ENCODE measurements around the gene AGO4.

Gene AGO4

DNA sequence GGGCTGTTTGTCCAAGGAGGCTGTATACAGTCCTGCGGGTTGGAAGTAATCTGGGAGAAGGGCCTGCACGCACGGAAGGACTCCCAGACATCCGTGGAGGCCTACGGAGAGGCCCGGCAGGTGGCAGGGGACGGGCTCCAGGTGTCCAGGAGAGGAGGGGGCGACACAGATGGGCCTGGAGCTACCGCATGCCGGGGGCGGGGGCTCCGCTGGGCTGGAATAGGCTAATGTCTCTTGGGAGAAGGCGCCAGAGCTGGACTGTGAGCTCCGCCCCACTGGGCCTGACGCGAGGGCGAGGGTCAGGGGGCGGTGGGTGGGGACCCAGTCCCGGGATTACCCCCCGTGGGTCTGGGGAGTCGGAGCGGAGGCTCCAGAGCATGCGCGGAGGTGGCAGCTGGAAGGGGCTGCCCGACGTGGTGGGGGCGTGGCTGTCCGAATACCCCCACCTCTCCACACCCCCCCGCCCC is 75.9 kb downstream of the AGO4 start:
- Histone ChIP-seq H3K36me3 (ENCODE audit: control insufficient read depth in 1 of 2, insufficient read depth in 2 of 2, low read length in 2 of 2) (no peaks in the 10 kb centered on the region), H2BK12ac (ENCODE audit: low read length) (no peak overlapping the region), H3K23ac (ENCODE audit: low read length) (no peak overlapping the region), H2BK5ac (ENCODE audit: low read depth, low read length, poor library complexity) (peak overlapping the region; percentile 42), H2BK120ac (ENCODE audit: insufficient read depth, low read length, poor library complexity) (no peak overlapping the region), H4K91ac (ENCODE audit: low read depth, low read length) (peak overlapping the region; percentile 80), H3K9me3 (ENCODE audit: insufficient read depth, low read depth, low read length) (peaks cover 1% of the 10 kb centered on the region), H4K8ac (ENCODE audit: low read depth, low read length) (peak overlapping the region; percentile 80), H2AK5ac (ENCODE audit: low read length) (peak overlapping the region; percentile 50), H3K4ac (ENCODE audit: low read depth, low read length) (peak overlapping the region; percentile 78), H3K18ac (ENCODE audit: low read length) (peak overlapping the region; percentile 89), H4K12ac (ENCODE audit: low read depth, low read length) (peak overlapping the region; percentile 91), H3K14ac (ENCODE audit: low read length) (peak overlapping the region; percentile 69), H3K9ac (ENCODE audit: low read length) (peak overlapping the region; percentile 77), H3K79me1 (ENCODE audit: low read length) (peaks cover 4% of the 10 kb centered on the region), H2AFZ (ENCODE audit: insufficient read depth, low read length, poor library complexity) (peak overlapping the region; percentile 68), H3K4me2 (ENCODE audit: low read length) (peak overlapping the region; percentile 83), H3K27me3 (ENCODE audit: insufficient read depth, low read length) (no peaks in the 10 kb centered on the region), H3K27ac (ENCODE audit: low read depth, low read length) (peak overlapping the region; percentile 9), H3K79me2 (ENCODE audit: control insufficient read depth, insufficient read depth, low read length, poor library complexity) (peaks cover 9% of the 10 kb centered on the region), H3K4me3 (ENCODE audit: low read depth, low read length) (peak overlapping the region; percentile 96), H3K4me1 (ENCODE audit: control insufficient read depth in 1 of 2, insufficient read depth in 2 of 2, low read length in 2 of 2) (peaks cover 18 to 26% of the 10 kb centered on the region in 2 experiments)
- no peak for DNase-seq
- no CpG with 5 or more reads among the region's 29 CpGs for WGBS (ENCODE audit: extremely low coverage, insufficient coverage, insufficient read length)

DNA sequence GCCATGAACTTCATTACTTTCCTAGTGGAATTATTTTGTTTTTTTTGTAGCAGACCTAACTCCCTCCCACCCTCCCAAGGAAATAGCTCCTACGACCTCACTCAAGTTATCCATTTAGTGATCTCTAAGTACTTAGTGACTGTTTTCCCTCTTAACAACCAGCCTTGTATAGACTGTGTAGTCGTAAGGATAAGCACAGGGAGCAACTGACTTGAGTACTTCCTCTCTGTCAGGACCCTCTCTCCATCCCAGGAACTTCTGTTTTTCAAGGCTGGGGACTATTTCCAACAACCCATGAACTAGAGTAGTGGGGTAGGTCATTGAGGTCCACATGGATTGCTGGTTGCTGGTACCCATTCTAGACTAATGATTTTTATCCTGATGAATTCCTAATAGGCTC is 77.1 kb downstream of the AGO4 start:
- peaks cover 9% of the 10 kb centered on the region for H3K79me2 ChIP-seq (ENCODE audit: control insufficient read depth, insufficient read depth, low read length, poor library complexity)
- no peak overlapping the region for H3K14ac ChIP-seq (ENCODE audit: low read length)
- H3K4me3 ChIP-seq (ENCODE audit: low read depth, low read length), result no peak overlapping the region
- H2BK120ac ChIP-seq (ENCODE audit: insufficient read depth, low read length, poor library complexity), result no peak overlapping the region
- H2AFZ ChIP-seq (ENCODE audit: insufficient read depth, low read length, poor library complexity), result no peak overlapping the region
- H3K36me3 ChIP-seq (ENCODE audit: control insufficient read depth in 1 of 2, insufficient read depth in 2 of 2, low read length in 2 of 2), result peaks cover 2% of the 10 kb centered on the region in 2 experiments
- no peak overlapping the region for H2BK12ac ChIP-seq (ENCODE audit: low read length)
- no peak for DNase-seq
- H3K79me1 ChIP-seq (ENCODE audit: low read length), result peaks cover 4% of the 10 kb centered on the region
- no peak overlapping the region for H2AK5ac ChIP-seq (ENCODE audit: low read length)
- no peak overlapping the region for H2BK5ac ChIP-seq (ENCODE audit: low read depth, low read length, poor library complexity)
- no peak overlapping the region for H3K23ac ChIP-seq (ENCODE audit: low read length)
- no peak overlapping the region for H4K91ac ChIP-seq (ENCODE audit: low read depth, low read length)
- H3K27ac ChIP-seq (ENCODE audit: low read depth, low read length), result no peak overlapping the region
- no peak overlapping the region for H4K8ac ChIP-seq (ENCODE audit: low read depth, low read length)
- no peak overlapping the region for H3K4ac ChIP-seq (ENCODE audit: low read depth, low read length)
- H3K18ac ChIP-seq (ENCODE audit: low read length), result no peak overlapping the region
- H3K27me3 ChIP-seq (ENCODE audit: insufficient read depth, low read length), result no peaks in the 10 kb centered on the region
- peaks cover 18 to 24% of the 10 kb centered on the region in 2 experiments for H3K4me1 ChIP-seq (ENCODE audit: control insufficient read depth in 1 of 2, insufficient read depth in 2 of 2, low read length in 2 of 2)
- no peak overlapping the region for H3K4me2 ChIP-seq (ENCODE audit: low read length)
- H4K12ac ChIP-seq (ENCODE audit: low read depth, low read length), result no peak overlapping the region
- H3K9me3 ChIP-seq (ENCODE audit: insufficient read depth, low read depth, low read length), result peaks cover 1% of the 10 kb centered on the region
- WGBS (ENCODE audit: extremely low coverage, insufficient coverage, insufficient read length), result no CpG with 5 or more reads among the region's 2 CpGs
- no peak overlapping the region for H3K9ac ChIP-seq (ENCODE audit: low read length)

DNA sequence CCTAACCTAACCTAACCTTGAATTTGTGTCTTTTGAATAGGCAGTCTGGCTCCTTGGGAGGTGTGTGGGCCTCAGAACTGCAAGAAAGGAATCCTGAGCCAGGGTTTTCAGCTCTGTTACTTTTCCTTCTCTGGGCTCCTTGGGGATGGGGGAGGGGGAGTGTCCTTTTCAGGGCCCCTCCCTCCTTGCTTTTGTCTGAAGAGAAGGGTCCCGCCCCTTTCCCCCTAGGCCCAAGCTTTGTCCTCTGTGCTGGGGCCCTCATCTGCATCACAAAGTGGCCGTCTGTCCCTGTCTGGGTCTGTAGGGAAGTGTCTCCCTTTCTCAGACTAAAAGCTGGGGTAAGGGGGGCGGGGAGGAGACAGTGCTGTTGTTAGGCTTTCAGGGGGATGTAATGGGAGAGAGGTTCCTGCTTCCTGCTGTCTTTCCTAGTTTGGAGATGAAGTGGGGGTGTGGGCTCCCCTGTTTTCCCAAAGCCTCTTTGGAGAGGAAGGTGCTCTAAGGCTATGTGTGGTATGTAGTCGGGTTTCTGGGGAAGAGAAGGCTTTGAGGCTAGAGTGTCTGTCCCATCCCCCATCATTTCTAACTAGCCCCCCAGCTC is 78.2 kb downstream of the AGO4 start:
- H3K9ac ChIP-seq (ENCODE audit: low read length), result no peak overlapping the region
- H3K9me3 ChIP-seq (ENCODE audit: insufficient read depth, low read depth, low read length), result peaks cover 1% of the 10 kb centered on the region
- H3K4me1 ChIP-seq (ENCODE audit: control insufficient read depth in 1 of 2, insufficient read depth in 2 of 2, low read length in 2 of 2), result peaks cover 18 to 22% of the 10 kb centered on the region in 2 experiments
- H3K4me3 ChIP-seq (ENCODE audit: low read depth, low read length), result no peak overlapping the region
- DNase-seq, result no peak
- peak overlapping the region; percentile 31 for H3K27ac ChIP-seq (ENCODE audit: low read depth, low read length)
- no peak overlapping the region for H2BK120ac ChIP-seq (ENCODE audit: insufficient read depth, low read length, poor library complexity)
- no CpG with 5 or more reads among the region's 4 CpGs for whole genome bisulfite sequencing (ENCODE audit: extremely low coverage, insufficient coverage, insufficient read length)
- H2BK5ac ChIP-seq (ENCODE audit: low read depth, low read length, poor library complexity), result no peak overlapping the region
- H3K23ac ChIP-seq (ENCODE audit: low read length), result no peak overlapping the region
- H3K79me2 ChIP-seq (ENCODE audit: control insufficient read depth, insufficient read depth, low read length, poor library complexity), result peaks cover 9% of the 10 kb centered on the region
- H2AFZ ChIP-seq (ENCODE audit: insufficient read depth, low read length, poor library complexity), result peak overlapping the region; percentile 26
- H4K12ac ChIP-seq (ENCODE audit: low read depth, low read length), result no peak overlapping the region
- H3K36me3 ChIP-seq (ENCODE audit: control insufficient read depth in 1 of 2, insufficient read depth in 2 of 2, low read length in 2 of 2), result peaks cover 2 to 4% of the 10 kb centered on the region in 2 experiments
- H3K79me1 ChIP-seq (ENCODE audit: low read length), result peaks cover 4% of the 10 kb centered on the region
- peak overlapping the region; percentile 58 for H4K91ac ChIP-seq (ENCODE audit: low read depth, low read length)
- no peak overlapping the region for H3K14ac ChIP-seq (ENCODE audit: low read length)
- H3K4ac ChIP-seq (ENCODE audit: low read depth, low read length), result peak overlapping the region; percentile 50
- H4K8ac ChIP-seq (ENCODE audit: low read depth, low read length), result peak overlapping the region; percentile 55
- peak overlapping the region; percentile 28 for H2BK12ac ChIP-seq (ENCODE audit: low read length)
- H3K4me2 ChIP-seq (ENCODE audit: low read length), result peak overlapping the region; percentile 48
- H2AK5ac ChIP-seq (ENCODE audit: low read length), result no peak overlapping the region
- H3K18ac ChIP-seq (ENCODE audit: low read length), result peak overlapping the region; percentile 40
- no peaks in the 10 kb centered on the region for H3K27me3 ChIP-seq (ENCODE audit: insufficient read depth, low read length)

DNA sequence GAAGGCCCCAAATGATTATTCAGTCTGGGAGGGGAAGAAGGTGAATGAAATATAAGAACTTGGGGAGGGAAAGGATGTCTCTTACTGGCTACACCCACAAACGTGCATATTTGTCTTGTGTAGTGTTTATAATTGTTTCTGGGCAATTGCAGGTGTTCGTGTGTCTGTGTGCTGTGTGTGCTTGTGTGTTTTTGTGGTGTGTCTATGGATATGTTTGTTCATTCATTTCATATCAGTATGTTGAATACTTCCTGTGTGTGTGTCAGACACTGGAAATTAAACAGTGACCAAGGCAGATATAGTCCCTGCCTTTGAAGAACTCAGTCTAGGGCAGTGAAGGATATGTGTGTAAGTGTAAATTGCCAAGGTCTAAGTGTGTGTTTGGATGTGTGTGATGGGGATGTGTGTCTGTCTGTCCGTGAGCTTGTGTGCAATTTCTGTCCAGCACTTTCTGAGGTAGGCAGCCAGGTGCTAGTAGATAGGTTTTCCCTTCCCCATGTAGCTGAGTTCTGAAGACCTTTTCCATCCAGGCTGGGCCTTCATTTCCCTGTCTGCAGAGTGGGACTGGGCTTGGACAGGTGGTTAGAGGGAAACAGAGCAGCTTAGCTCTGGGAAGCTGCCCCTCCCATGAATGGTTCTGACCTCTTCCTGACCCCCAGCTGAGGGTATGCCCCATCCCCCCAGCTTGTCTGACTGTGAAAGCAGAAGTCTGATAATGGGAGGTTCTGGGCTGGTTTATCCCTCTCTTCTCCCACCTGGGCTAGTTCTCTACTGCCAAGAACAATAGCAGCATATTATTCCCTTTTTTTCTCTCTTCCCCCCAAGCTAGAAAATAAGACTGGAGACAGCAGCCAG is 79.0 kb downstream of the AGO4 start:
- no peak overlapping the region for H3K4me3 ChIP-seq (ENCODE audit: low read depth, low read length)
- H2AK5ac ChIP-seq (ENCODE audit: low read length), result no peak overlapping the region
- DNase-seq, result no peak
- H2AFZ ChIP-seq (ENCODE audit: insufficient read depth, low read length, poor library complexity), result no peak overlapping the region
- H3K18ac ChIP-seq (ENCODE audit: low read length), result no peak overlapping the region
- H3K79me1 ChIP-seq (ENCODE audit: low read length), result peaks cover 4% of the 10 kb centered on the region
- H4K12ac ChIP-seq (ENCODE audit: low read depth, low read length), result no peak overlapping the region
- no CpG with 5 or more reads among the region's 3 CpGs for WGBS (ENCODE audit: extremely low coverage, insufficient coverage, insufficient read length)
- H3K27ac ChIP-seq (ENCODE audit: low read depth, low read length), result peak overlapping the region; percentile 9
- H3K79me2 ChIP-seq (ENCODE audit: control insufficient read depth, insufficient read depth, low read length, poor library complexity), result peaks cover 9% of the 10 kb centered on the region
- H4K8ac ChIP-seq (ENCODE audit: low read depth, low read length), result peak overlapping the region; percentile 55
- peak overlapping the region; percentile 48 for H3K4me2 ChIP-seq (ENCODE audit: low read length)
- no peak overlapping the region for H2BK120ac ChIP-seq (ENCODE audit: insufficient read depth, low read length, poor library complexity)
- no peak overlapping the region for H2BK12ac ChIP-seq (ENCODE audit: low read length)
- H3K23ac ChIP-seq (ENCODE audit: low read length), result no peak overlapping the region
- no peak overlapping the region for H4K91ac ChIP-seq (ENCODE audit: low read depth, low read length)
- H3K36me3 ChIP-seq (ENCODE audit: control insufficient read depth in 1 of 2, insufficient read depth in 2 of 2, low read length in 2 of 2), result peaks cover 3 to 4% of the 10 kb centered on the region in 2 experiments
- no peaks in the 10 kb centered on the region for H3K27me3 ChIP-seq (ENCODE audit: insufficient read depth, low read length)
- peak overlapping the region; percentile 50 for H3K4ac ChIP-seq (ENCODE audit: low read depth, low read length)
- H2BK5ac ChIP-seq (ENCODE audit: low read depth, low read length, poor library complexity), result no peak overlapping the region
- no peak overlapping the region for H3K14ac ChIP-seq (ENCODE audit: low read length)
- H3K4me1 ChIP-seq (ENCODE audit: control insufficient read depth in 1 of 2, insufficient read depth in 2 of 2, low read length in 2 of 2), result peaks cover 18 to 22% of the 10 kb centered on the region in 2 experiments
- peaks cover 1% of the 10 kb centered on the region for H3K9me3 ChIP-seq (ENCODE audit: insufficient read depth, low read depth, low read length)
- no peak overlapping the region for H3K9ac ChIP-seq (ENCODE audit: low read length)
